ENCODE results near the gene C3AR1. TPM values are rescaled to one million over a fixed set of nuclear protein-coding genes. Genes with fewer than 3 reads are reported as not detected.

C3AR1 gene
- total and polyA plus RNA-seq, 2 of the 13 experiments (the other 11 are each of a cell fraction or from before 2014, with no cell fraction given) = not detected

GRCh38 chr12:8026291-8026900 is 39.8 kb downstream of the C3AR1 start (continued):
- no peak for TF ChIP-seq ZNF891 (CRISPR knock-in tag; IDR thresholded peaks at IDR 0.05)
- TF ChIP-seq TBX3 (IDR thresholded peaks at IDR 0.05; ENCODE audit: borderline replicate concordance) = no peak
- TF ChIP-seq ZNF747 (CRISPR knock-in tag; IDR thresholded peaks at IDR 0.05; ENCODE audit: borderline replicate concordance) = no peak
- TF ChIP-seq ZNF879 (CRISPR knock-in tag; IDR thresholded peaks at IDR 0.05) = no peak
- no peak for TF ChIP-seq NFIC (IDR thresholded peaks at IDR 0.05; ENCODE audit: low read length)
- TF ChIP-seq YEATS2 (CRISPR knock-in tag; IDR thresholded peaks at IDR 0.05; ENCODE audit: borderline replicate concordance) = peak; percentile 56; the same call in 1 of the 2 replicates
- no peak for TF ChIP-seq MXD4 (CRISPR knock-in tag; IDR thresholded peaks at IDR 0.05)
- TF ChIP-seq SMAD9 (CRISPR knock-in tag; IDR thresholded peaks at IDR 0.05) = no peak
- 0 out of 2 replicates have a peak, but pooled peaks have one; percentile 53 for TF ChIP-seq ZMYM4 (CRISPR knock-in tag; IDR thresholded peaks at IDR 0.05)
- peak; percentile 89 for TF ChIP-seq CREB1 (IDR thresholded peaks at IDR 0.05)
- peak; percentile 95 for TF ChIP-seq CREB1 (CRISPR knock-in tag; IDR thresholded peaks at IDR 0.05)
- TF ChIP-seq ZNF629 (CRISPR knock-in tag; conservative IDR thresholded peaks at IDR 0.05) = no peak
- no peak for TF ChIP-seq CENPX (CRISPR knock-in tag; IDR thresholded peaks at IDR 0.05)
- no peak for TF ChIP-seq ZNF18 (CRISPR knock-in tag; IDR thresholded peaks at IDR 0.05; ENCODE audit: insufficient replicate concordance)
- no peak; the same call in 1 of the 2 replicates for TF ChIP-seq PHF8 (CRISPR knock-in tag; IDR thresholded peaks at IDR 0.05)
- TF ChIP-seq GPBP1L1 (CRISPR knock-in tag; IDR thresholded peaks at IDR 0.05) = no peak
- TF ChIP-seq ZBTB44 (CRISPR knock-in tag; IDR thresholded peaks at IDR 0.05) = no peak
- no peak for TF ChIP-seq ZNF75D (CRISPR knock-in tag; IDR thresholded peaks at IDR 0.05; ENCODE audit: borderline replicate concordance)
- no peak for TF ChIP-seq ISX (CRISPR knock-in tag; conservative IDR thresholded peaks at IDR 0.05)
- TF ChIP-seq ZNF446 (CRISPR knock-in tag; IDR thresholded peaks at IDR 0.05) = no peak
- TF ChIP-seq STAT6 (CRISPR knock-in tag; IDR thresholded peaks at IDR 0.05; ENCODE audit: borderline replicate concordance) = no peak
- no peak for TF ChIP-seq ZNF841 (CRISPR knock-in tag; IDR thresholded peaks at IDR 0.05; ENCODE audit: borderline replicate concordance)
- no peak for TF ChIP-seq ZNF567 (CRISPR knock-in tag; IDR thresholded peaks at IDR 0.05; ENCODE audit: borderline replicate concordance)
- peak in 1 of 2 experiments; percentile 13; a peak in 1 of 4 replicates for TF ChIP-seq KLF16 (CRISPR knock-in tag; IDR thresholded peaks at IDR 0.05)
- no peak for TF ChIP-seq NBN (conservative IDR thresholded peaks at IDR 0.05)

Data from HepG2 (cell line).